Nephron (organoid): ENCODE results near the gene TOMM7.

Source experiments
- H3K27ac Mint-ChIP-seq, 3 experiments: 2 replicates each; pipeline ENCODE4 v1.8.0; 2020; ENCODE audit warnings: mixed read lengths in 3 of 3, mild to moderate bottlenecking in 2 of 3, moderate library complexity in 1 of 3
- H3K27me3 Mint-ChIP-seq: 2 replicates; pipeline ENCODE4 v1.8.0; 2021; ENCODE audit warnings: low read depth, mild to moderate bottlenecking, moderate library complexity, mixed read lengths
- H3K36me3 Mint-ChIP-seq: 2 replicates; pipeline ENCODE4 v1.8.0; 2020; ENCODE audit warnings: low read depth, mixed read lengths
- H3K4me1 Mint-ChIP-seq: 2 replicates; pipeline ENCODE4 v1.8.0; 2020; ENCODE audit warnings: mixed read lengths
- H3K4me3 Mint-ChIP-seq, 3 experiments: 2 replicates each; pipeline ENCODE4 v1.8.0; 2020; ENCODE audit warnings: mild to moderate bottlenecking in 3 of 3, mixed read lengths in 3 of 3, moderate library complexity in 2 of 3
- H3K9me3 Mint-ChIP-seq: 2 replicates; pipeline ENCODE4 v1.8.0; 2020; ENCODE audit warnings: mixed read lengths
- CTCF ChIP-seq, 3 experiments: fragments of 200-600 bp; sonication (generic); IDR thresholded peaks; one replicate each; pipeline ENCODE4 v1.5.0; 2021; ENCODE audit warnings: antibody characterized with exemption in 3 of 3; ENCODE audit not compliant: unreplicated experiment in 3 of 3

The TOMM7 gene

GRCh38 chr7:22833957-22834356 lies 11.3 kb upstream of the TOMM7 start:
- Mint-ChIP-seq H3K9me3 (no peaks in the 10 kb centered on the region), H3K4me3 (no peak overlapping the region), H3K27me3 (no peaks in the 10 kb centered on the region), H3K36me3 (no peaks in the 10 kb centered on the region), H3K4me1 (peaks cover 23% of the 10 kb centered on the region), H3K27ac (peak overlapping the region in 1 of 3 experiments; percentile 8)
- no peak for TF ChIP-seq CTCF (IDR thresholded peaks at IDR 0.05; ENCODE audit: unreplicated experiment in 3 of 3)

- H3K27me3 Mint-ChIP-seq = no peaks in the 10 kb centered on the region
- no peaks in the 10 kb centered on the region for H3K9me3 Mint-ChIP-seq
- H3K27ac Mint-ChIP-seq = peak overlapping the region in 1 of 3 experiments; percentile 8
- no peak for TF ChIP-seq CTCF (IDR thresholded peaks at IDR 0.05; ENCODE audit: unreplicated experiment in 3 of 3)
- no peaks in the 10 kb centered on the region for H3K36me3 Mint-ChIP-seq
- H3K4me3 Mint-ChIP-seq = no peak overlapping the region
- peaks cover 23% of the 10 kb centered on the region for H3K4me1 Mint-ChIP-seq
Observed at GRCh38 chr7:22833113-22833855, 10.6 kb upstream of the TOMM7 start.

- no peak overlapping the region for H3K4me3 Mint-ChIP-seq
- no peaks in the 10 kb centered on the region for H3K36me3 Mint-ChIP-seq
- TF ChIP-seq CTCF (IDR thresholded peaks at IDR 0.05; ENCODE audit: unreplicated experiment in 3 of 3) = no peak
- no peak overlapping the region for H3K27ac Mint-ChIP-seq
- no peaks in the 10 kb centered on the region for H3K9me3 Mint-ChIP-seq
- no peaks in the 10 kb centered on the region for H3K27me3 Mint-ChIP-seq
- peaks cover 18% of the 10 kb centered on the region for H3K4me1 Mint-ChIP-seq
Observed at GRCh38 chr7:22832401-22832800, 9.8 kb upstream of the TOMM7 start.

- Mint-ChIP-seq H3K9me3 (no peaks in the 10 kb centered on the region), H3K36me3 (no peaks in the 10 kb centered on the region), H3K27me3 (no peaks in the 10 kb centered on the region), H3K4me1 (peaks cover 12% of the 10 kb centered on the region), H3K27ac (no peak overlapping the region), H3K4me3 (no peak overlapping the region)
- TF ChIP-seq CTCF (IDR thresholded peaks at IDR 0.05; ENCODE audit: unreplicated experiment in 3 of 3) = no peak
Observed at GRCh38 chr7:22831602-22832305, 9.1 kb upstream of the TOMM7 start.

- Mint-ChIP-seq H3K27me3 (peaks cover 7% of the 10 kb centered on the region), H3K27ac (no peak overlapping the region), H3K4me1 (peaks cover 2% of the 10 kb centered on the region), H3K4me3 (no peak overlapping the region), H3K36me3 (no peaks in the 10 kb centered on the region), H3K9me3 (no peaks in the 10 kb centered on the region)
- no peak for TF ChIP-seq CTCF (IDR thresholded peaks at IDR 0.05; ENCODE audit: unreplicated experiment in 3 of 3)
Observed at GRCh38 chr7:22827563-22827962, 4.9 kb upstream of the TOMM7 start.
